ENCODE measurements around the gene ERP29.

DNA sequence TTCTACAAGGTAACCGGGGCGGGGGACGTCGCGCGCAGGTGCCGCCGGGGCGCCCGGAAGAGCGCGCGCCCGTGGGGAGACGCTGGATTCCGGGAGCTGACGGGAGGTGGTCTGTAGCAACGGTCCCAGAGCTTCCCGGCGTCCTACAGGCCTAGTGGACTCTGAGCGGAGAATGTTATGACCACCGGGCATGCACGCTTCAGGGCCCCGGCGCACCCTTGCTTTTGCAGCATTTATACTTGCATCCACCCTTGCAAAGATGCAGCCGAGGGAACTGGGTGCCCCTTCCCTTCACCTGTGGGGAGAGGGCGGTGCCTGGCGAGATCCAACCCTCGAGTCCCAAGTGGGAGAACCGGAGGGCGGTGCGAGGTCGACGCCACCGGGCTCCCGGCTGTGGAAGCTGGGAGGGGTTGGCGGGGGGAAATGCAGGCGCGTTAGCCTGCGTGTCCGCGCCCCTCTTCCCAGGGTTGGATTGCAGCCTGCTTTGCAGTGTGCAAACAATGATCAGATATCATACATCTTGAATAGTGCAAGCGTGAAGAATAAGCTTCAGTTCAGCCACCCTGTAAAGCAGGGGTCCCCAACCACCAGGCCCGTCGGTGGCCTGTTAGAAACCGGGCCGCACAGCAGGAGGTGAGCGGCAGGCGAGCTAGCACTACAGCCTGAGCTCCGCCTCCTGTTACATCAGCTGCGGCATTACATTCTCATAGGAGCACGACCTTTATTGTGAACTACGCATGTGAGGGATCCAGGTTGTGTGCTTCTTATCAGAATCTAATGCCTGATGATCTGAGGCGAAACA is 576 bp downstream of the ERP29 start:
- TF ChIP-seq TAF1 (IDR thresholded peaks at IDR 0.05; ENCODE audit: borderline replicate concordance, insufficient read depth, low read length): no peak
- TF ChIP-seq, protein P1, sequence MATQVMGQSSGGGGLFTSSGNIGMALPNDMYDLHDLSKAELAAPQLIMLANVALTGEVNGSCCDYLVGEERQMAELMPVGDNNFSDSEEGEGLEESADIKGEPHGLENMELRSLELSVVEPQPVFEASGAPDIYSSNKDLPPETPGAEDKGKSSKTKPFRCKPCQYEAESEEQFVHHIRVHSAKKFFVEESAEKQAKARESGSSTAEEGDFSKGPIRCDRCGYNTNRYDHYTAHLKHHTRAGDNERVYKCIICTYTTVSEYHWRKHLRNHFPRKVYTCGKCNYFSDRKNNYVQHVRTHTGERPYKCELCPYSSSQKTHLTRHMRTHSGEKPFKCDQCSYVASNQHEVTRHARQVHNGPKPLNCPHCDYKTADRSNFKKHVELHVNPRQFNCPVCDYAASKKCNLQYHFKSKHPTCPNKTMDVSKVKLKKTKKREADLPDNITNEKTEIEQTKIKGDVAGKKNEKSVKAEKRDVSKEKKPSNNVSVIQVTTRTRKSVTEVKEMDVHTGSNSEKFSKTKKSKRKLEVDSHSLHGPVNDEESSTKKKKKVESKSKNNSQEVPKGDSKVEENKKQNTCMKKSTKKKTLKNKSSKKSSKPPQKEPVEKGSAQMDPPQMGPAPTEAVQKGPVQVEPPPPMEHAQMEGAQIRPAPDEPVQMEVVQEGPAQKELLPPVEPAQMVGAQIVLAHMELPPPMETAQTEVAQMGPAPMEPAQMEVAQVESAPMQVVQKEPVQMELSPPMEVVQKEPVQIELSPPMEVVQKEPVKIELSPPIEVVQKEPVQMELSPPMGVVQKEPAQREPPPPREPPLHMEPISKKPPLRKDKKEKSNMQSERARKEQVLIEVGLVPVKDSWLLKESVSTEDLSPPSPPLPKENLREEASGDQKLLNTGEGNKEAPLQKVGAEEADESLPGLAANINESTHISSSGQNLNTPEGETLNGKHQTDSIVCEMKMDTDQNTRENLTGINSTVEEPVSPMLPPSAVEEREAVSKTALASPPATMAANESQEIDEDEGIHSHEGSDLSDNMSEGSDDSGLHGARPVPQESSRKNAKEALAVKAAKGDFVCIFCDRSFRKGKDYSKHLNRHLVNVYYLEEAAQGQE (IDR thresholded peaks at IDR 0.05; ENCODE audit: insufficient read depth in 1 of 2, low read depth in 2 of 2, low read length in 2 of 2): no peak

Data from PFSK-1 (cell line).